Neural progenitor cell (in vitro differentiated cells): ENCODE results near the gene HOXA13. TPM values are rescaled to one million over a fixed set of nuclear protein-coding genes. Genes with fewer than 3 reads are reported as not detected.

Experiments used
- DNase-seq: peaks from one replicate; pipeline ENCODE4 v3.0.0-alpha.2; 2016; ENCODE audit warnings: low spot score
- H2AFZ ChIP-seq: fragments of 200-600 bp; sonication (generic); replicated peaks from 2 replicates; pipeline ENCODE4 v1.6.1; 2016; ENCODE audit warnings: antibody characterized with exemption
- H3F3A ChIP-seq: fragments of 200-600 bp; sonication (generic); 2 replicates; pipeline ENCODE4 v1.6.1; 2016; ENCODE audit warnings: antibody characterized with exemption, low read depth
- H3K27ac ChIP-seq: fragments of 200-600 bp; sonication (generic); 2 replicates; pipeline ENCODE4 v1.5.1; 2016; ENCODE audit warnings: mild to moderate bottlenecking
- H3K27me3 ChIP-seq: fragments of 200-600 bp; sonication (generic); 2 replicates; pipeline ENCODE4 v1.6.1; 2016; ENCODE audit warnings: mild to moderate bottlenecking, moderate library complexity
- H3K36me3 ChIP-seq: fragments of 200-600 bp; sonication (generic); 2 replicates; pipeline ENCODE4 v1.5.1; 2016
- H3K4me1 ChIP-seq: fragments of 200-600 bp; sonication (generic); 2 replicates; pipeline ENCODE4 v1.6.1; 2016; ENCODE audit warnings: mixed run types
- H3K4me2 ChIP-seq: fragments of 200-600 bp; sonication (generic); 2 replicates; pipeline ENCODE4 v1.6.1; 2016
- H3K4me3 ChIP-seq: fragments of 200-600 bp; sonication (generic); 2 replicates; pipeline ENCODE4 v1.5.1; 2016
- H3K79me2 ChIP-seq: fragments of 200-600 bp; sonication (generic); 2 replicates; pipeline ENCODE4 v1.6.1; 2016; ENCODE audit warnings: low read depth
- H3K9ac ChIP-seq: fragments of 200-600 bp; sonication (generic); 2 replicates; pipeline ENCODE4 v1.6.1; 2016
- H3K9me3 ChIP-seq: fragments of 200-600 bp; sonication (generic); 2 replicates; pipeline ENCODE4 v1.5.1; 2016; ENCODE audit warnings: low read depth
- H4K20me1 ChIP-seq: fragments of 200-600 bp; sonication (generic); 2 replicates; pipeline ENCODE4 v1.6.1; 2016; ENCODE audit warnings: low read depth
- H3K27ac Mint-ChIP-seq: 3 replicates; pipeline ENCODE4 v1.8.0; 2021; ENCODE audit warnings: mixed read lengths
- H3K27me3 Mint-ChIP-seq: 2 replicates; pipeline ENCODE4 v1.8.0; 2022; ENCODE audit warnings: low read depth, mild to moderate bottlenecking, inconsistent platforms, moderate library complexity, mixed read lengths; ENCODE audit not compliant: insufficient read depth
- H3K36me3 Mint-ChIP-seq: 3 replicates; pipeline ENCODE4 v1.8.0; 2021; ENCODE audit warnings: mixed read lengths
- H3K4me1 Mint-ChIP-seq: 3 replicates; pipeline ENCODE4 v1.8.0; 2021; ENCODE audit warnings: mixed read lengths
- H3K4me3 Mint-ChIP-seq: 3 replicates; pipeline ENCODE4 v1.8.0; 2021; ENCODE audit warnings: mild to moderate bottlenecking, moderate library complexity, mixed read lengths
- H3K9me3 Mint-ChIP-seq: 3 replicates; pipeline ENCODE4 v1.8.0; 2020; ENCODE audit warnings: mixed read lengths
- EZH2 ChIP-seq: fragments of 200-600 bp; sonication (generic); IDR thresholded peaks from 2 replicates; pipeline ENCODE4 v1.6.1; 2017; ENCODE audit warnings: antibody characterized with exemption, mild to moderate bottlenecking, moderate library complexity
- EZH2phosphoT487 ChIP-seq: fragments of 200-600 bp; sonication (generic); IDR thresholded peaks from 2 replicates; pipeline ENCODE4 v1.6.1; 2017; ENCODE audit warnings: antibody characterized with exemption
- total RNA-seq: library from RNA; depleted of rRNA; stranded (reverse); fragments of >200 nt; gene quantifications from 2 replicates; pipeline ENCODE4 v1.2.3, GENCODE V29; 2015; ENCODE audit warnings: low replicate concordance
- TF ChIP-seq, protein P1 (sequence below): fragments of 200-600 bp; sonication (generic); IDR thresholded peaks from 2 replicates; pipeline ENCODE4 v1.5.1; 2017; ENCODE audit warnings: antibody characterized with exemption, mild to moderate bottlenecking

HOXA13 gene
- total RNA-seq, 1 donor from 2014 or later = not detected

DNA sequence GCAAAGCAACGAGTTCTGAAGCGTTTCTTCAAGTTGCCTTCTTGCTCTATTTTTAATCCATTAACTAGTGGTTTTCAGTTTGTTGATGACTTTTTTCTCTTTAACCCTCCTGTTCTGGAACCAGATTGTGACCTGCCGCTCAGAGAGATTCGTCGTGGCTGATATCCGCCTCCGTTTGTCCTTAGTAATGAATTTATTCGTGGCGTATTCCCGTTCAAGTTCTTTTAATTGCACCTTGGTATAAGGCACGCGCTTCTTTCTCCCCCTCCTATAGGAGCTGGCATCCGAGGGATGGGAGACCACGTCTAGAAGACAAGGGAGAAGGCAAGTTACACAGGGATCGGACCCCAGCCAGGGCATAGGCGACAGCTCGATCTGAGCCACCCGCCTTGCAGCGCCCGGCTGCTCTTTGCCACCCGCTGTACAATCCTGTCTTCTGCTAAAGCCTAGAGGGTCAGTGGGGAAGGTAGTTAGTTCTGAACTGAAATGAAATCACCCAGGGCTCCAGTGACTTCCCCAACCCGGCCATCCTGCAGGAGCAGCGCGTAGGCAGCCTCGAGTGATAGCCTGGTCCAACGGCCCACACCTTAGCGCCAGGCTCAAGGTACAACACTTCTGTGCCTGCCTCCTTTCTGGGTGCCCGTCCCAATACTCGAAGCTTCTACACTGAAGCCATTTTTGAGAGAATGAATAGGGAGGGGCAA lies 1.6 kb downstream of the HOXA13 start:
- Histone ChIP-seq H3K36me3 (no peaks in the 10 kb centered on the region), H3K27me3 (peaks cover 100% of the 10 kb centered on the region), H3F3A (peaks cover 16% of the 10 kb centered on the region), H3K4me1 (no peaks in the 10 kb centered on the region), H3K4me3 (no peak overlapping the region), H2AFZ (no peak overlapping the region), H3K9ac (no peak overlapping the region), H3K79me2 (no peaks in the 10 kb centered on the region), H3K4me2 (no peak overlapping the region), H3K9me3 (no peaks in the 10 kb centered on the region), H4K20me1 (peaks cover 81% of the 10 kb centered on the region), H3K27ac (no peak overlapping the region)
- Mint-ChIP-seq H3K4me3 (no peak overlapping the region), H3K9me3 (peaks cover 6% of the 10 kb centered on the region), H3K27me3 (peaks cover 87% of the 10 kb centered on the region), H3K27ac (no peak overlapping the region), H3K36me3 (no peaks in the 10 kb centered on the region), H3K4me1 (peaks cover 9% of the 10 kb centered on the region)
- DNase-seq = no peak
- peak; percentile 62 for TF ChIP-seq EZH2phosphoT487
- TF ChIP-seq, protein P1, sequence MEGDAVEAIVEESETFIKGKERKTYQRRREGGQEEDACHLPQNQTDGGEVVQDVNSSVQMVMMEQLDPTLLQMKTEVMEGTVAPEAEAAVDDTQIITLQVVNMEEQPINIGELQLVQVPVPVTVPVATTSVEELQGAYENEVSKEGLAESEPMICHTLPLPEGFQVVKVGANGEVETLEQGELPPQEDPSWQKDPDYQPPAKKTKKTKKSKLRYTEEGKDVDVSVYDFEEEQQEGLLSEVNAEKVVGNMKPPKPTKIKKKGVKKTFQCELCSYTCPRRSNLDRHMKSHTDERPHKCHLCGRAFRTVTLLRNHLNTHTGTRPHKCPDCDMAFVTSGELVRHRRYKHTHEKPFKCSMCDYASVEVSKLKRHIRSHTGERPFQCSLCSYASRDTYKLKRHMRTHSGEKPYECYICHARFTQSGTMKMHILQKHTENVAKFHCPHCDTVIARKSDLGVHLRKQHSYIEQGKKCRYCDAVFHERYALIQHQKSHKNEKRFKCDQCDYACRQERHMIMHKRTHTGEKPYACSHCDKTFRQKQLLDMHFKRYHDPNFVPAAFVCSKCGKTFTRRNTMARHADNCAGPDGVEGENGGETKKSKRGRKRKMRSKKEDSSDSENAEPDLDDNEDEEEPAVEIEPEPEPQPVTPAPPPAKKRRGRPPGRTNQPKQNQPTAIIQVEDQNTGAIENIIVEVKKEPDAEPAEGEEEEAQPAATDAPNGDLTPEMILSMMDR = no peak
- TF ChIP-seq EZH2 = peak; percentile 98

DNA sequence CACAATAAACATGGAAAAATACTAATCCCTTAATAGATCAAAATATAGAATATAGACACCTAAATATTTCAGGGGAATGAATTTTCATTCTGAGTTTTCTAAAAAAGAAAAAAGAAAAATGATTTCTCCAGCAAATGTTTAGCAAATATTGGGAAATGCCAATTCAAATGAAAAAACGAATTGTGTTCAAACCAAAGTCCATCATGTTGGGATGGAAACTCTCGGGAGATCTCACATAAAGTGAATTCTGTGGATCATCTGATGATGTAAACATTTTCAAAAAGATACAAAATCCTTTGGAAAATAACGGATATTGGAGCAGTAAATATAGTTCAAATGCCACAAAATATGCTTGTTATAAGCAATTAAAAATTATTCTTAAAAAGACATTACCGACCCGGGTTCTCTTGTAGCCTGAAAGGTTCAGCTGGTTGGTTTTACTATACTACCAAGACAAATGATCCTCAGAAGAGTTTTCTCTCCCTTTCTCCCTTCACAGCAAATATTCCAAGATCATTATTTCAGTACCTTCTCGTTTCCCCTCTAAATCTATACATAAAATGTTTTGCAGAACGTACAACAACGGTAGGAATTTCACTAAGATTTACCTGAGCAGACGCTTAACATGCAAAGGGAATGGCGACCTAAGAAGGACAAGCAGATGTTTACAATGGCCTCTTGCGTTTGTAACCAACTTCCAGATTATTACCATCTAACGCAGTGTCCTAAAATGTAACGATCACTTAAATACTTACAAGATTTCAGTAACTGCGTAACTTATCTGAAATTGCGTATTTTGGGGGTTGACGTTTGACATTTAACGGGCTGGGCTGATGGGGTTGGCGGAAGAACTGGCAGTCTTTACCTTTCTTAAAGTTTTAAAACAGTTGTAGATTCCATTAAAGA lies 2.5 kb downstream of the HOXA13 start:
- H3K36me3 ChIP-seq = no peaks in the 10 kb centered on the region
- Mint-ChIP-seq H3K4me1 (peaks cover 9% of the 10 kb centered on the region), H3K4me3 (no peak overlapping the region), H3K27me3 (peaks cover 85% of the 10 kb centered on the region), H3K36me3 (no peaks in the 10 kb centered on the region), H3K9me3 (peaks cover 6% of the 10 kb centered on the region), H3K27ac (no peak overlapping the region)
- H4K20me1 ChIP-seq = peaks cover 80% of the 10 kb centered on the region
- H2AFZ ChIP-seq = no peak overlapping the region
- TF ChIP-seq EZH2 (peak; percentile 76), EZH2phosphoT487 (peak; percentile 60)
- TF ChIP-seq, protein P1 = no peak
- no peak for DNase-seq
- no peaks in the 10 kb centered on the region for H3K9me3 ChIP-seq
- H3K27me3 ChIP-seq = peaks cover 100% of the 10 kb centered on the region
- no peak overlapping the region for H3K4me2 ChIP-seq
- peaks cover 16% of the 10 kb centered on the region for H3F3A ChIP-seq
- H3K4me1 ChIP-seq = no peaks in the 10 kb centered on the region
- H3K79me2 ChIP-seq = no peaks in the 10 kb centered on the region
- no peak overlapping the region for H3K27ac ChIP-seq
- no peak overlapping the region for H3K9ac ChIP-seq
- H3K4me3 ChIP-seq = no peak overlapping the region

DNA sequence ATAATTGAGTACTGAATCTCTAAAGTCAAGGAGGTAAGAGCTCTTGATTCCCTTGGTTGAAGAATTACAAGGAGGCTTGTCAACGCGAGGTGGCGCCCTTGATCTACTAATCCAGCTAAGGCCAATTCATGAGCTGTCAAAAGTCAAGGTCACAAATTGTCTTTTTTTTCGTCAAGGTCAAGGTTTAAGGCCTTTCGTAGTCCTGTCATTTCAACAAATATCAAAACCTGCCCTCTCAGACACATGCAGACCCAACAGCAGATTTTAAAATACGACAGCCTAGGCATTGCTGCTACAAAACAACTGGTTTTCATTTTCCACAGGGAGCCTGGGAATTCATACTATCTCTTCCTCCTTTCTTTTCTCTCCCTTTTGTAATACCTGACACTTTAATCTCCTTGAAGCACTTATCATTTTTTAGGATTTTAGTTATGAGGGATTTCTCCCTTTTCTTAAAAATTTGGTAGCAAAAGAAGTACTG lies 3.6 kb downstream of the HOXA13 start:
- Histone ChIP-seq H2AFZ (no peak overlapping the region), H3F3A (peaks cover 16% of the 10 kb centered on the region), H4K20me1 (peaks cover 80% of the 10 kb centered on the region), H3K27ac (no peak overlapping the region), H3K79me2 (no peaks in the 10 kb centered on the region), H3K4me2 (no peak overlapping the region), H3K9ac (no peak overlapping the region), H3K4me1 (no peaks in the 10 kb centered on the region), H3K36me3 (no peaks in the 10 kb centered on the region), H3K27me3 (peaks cover 100% of the 10 kb centered on the region), H3K4me3 (no peak overlapping the region), H3K9me3 (no peaks in the 10 kb centered on the region)
- Mint-ChIP-seq H3K36me3 (no peaks in the 10 kb centered on the region), H3K4me1 (peaks cover 9% of the 10 kb centered on the region), H3K9me3 (peaks cover 3% of the 10 kb centered on the region), H3K4me3 (no peak overlapping the region), H3K27ac (no peak overlapping the region), H3K27me3 (peaks cover 85% of the 10 kb centered on the region)
- TF ChIP-seq EZH2phosphoT487 (no peak), EZH2 (peak; percentile 21)
- TF ChIP-seq, protein P1 = peak; percentile 90
- peak; percentile 84 for DNase-seq
